ENCODE data around the gene TCL1A. TPM values are rescaled to one million over a fixed set of nuclear protein-coding genes. Genes with fewer than 3 reads are reported as not detected.
A peak's percentile ranks its signal among the peaks of the same experiment; 100 is the strongest.
"Not testable (repeated sequence)": the region's sequence is repeated elsewhere in the genome, so short reads cannot be mapped to it uniquely, and the experiment has no call there.

Gene TCL1A
- polyA plus RNA-seq, 3 donors = 0.61 to 1.3 (median 1.1) TPM

DNA sequence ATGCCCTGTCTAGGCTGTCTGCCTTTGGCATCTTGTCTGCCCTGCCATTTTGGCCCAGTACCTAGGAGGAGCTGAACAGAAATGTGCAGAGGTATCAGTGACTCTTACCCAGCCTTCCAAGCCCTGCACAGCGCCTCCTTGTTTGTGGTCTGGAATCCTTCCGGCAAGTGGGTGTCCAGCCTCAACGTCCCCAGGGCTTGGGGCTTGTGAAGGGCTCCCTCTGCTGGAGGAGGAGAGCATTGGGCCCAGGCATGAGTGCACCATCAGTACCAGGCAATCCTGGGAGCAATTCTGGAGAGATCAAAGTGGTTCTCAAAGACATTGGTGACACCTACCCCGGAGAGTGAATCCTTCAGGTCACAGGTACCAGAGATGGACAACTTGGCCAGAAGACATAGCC is 30.1 kb downstream of the TCL1A start:
- no peak for DNase-seq (ENCODE audit: extremely low read depth in 1 of 11, low read depth in 9 of 11, low spot score in 4 of 11)

DNA sequence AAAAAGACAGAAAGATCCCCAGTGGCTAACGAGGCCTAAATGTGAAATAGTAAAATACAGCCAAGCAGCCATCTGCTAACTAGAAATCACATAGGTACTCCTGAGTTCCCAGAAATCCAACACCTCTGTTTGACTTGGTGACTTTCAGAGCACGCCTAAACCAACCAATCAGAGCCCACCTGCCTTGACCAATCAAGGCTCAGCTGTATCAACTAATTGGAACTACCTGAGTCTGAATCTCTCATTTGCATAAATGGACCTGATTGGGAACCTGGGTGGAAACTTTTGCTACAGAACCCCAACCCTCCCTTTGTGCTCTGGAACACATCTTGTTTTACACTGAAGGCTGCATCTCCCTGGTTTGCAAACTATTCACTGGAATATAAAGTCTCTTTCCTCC is 32.8 kb downstream of the TCL1A start:
- DNase-seq (ENCODE audit: extremely low read depth in 1 of 11, low read depth in 9 of 11, low spot score in 4 of 11) = no peak

DNA sequence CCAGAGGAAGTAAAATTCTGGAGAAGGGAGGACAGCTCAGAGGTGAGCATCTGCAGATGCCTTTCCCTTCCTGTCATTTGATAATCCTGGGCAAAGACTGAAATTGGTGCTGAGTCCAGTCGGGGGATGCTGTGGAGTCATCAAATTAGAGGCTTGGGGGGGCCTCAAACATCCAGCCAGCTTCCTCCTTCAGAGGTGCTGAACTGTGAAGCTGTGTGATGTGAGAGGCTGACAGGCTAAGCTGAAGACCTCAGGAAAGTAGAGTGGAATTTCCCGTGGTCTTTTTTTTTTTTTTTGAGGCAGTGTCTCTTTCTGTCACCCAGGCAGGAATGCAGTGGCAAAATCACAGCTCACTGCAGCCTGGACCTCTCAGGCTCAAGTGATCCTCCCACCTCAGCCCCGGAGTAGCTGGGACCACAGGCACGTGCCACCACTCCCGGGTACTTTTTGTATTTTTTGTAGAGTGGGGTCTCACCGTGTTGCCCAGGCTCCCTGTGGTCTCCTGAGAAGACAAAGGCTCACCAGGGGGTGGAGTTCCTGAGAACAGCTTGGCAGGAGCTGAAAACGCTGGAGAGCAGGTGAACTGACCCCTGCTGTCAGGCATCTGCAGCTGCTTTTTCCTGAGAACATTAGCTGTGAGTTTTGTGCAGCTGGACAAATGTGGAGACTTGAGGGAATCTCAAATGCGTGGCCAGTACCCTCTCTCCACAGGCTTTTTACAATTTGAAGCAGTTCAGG is 33.8 kb downstream of the TCL1A start:
- peak in 1 of 11 donors; percentile 23 for DNase-seq (ENCODE audit: extremely low read depth in 1 of 11, low read depth in 9 of 11, low spot score in 4 of 11)

DNA sequence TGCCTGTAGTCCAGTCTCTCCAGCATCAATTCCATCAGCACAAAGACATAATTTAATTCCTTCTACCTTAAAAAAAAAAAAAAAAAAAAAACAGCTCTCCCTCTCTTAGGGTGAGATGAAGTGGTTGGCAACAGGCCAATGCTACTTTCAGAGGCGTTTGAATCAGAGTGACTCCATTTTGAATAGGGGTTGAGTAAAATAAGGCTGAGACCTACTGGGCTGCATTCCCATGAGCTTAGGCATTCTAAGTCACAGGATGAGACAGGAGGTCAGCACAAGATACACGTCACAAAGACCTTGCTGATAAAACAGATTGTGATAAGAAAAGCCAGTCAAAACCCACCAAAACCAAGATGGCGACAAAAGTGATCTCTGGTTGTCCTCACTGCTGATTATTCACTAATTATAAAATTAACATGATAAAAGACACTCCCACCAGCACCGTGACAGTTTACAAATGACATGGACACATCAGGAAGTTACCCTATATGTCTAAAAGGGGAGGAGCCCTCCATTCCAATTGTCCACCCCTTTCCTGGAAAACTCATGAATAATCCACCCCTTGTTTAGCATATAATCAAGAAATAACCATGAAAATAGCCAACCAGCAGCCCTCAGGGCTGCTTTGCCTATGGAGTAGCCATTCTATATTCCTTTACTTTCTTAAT is 34.6 kb downstream of the TCL1A start:
- DNase-seq (ENCODE audit: extremely low read depth in 1 of 11, low read depth in 9 of 11, low spot score in 4 of 11) = no peak

DNA sequence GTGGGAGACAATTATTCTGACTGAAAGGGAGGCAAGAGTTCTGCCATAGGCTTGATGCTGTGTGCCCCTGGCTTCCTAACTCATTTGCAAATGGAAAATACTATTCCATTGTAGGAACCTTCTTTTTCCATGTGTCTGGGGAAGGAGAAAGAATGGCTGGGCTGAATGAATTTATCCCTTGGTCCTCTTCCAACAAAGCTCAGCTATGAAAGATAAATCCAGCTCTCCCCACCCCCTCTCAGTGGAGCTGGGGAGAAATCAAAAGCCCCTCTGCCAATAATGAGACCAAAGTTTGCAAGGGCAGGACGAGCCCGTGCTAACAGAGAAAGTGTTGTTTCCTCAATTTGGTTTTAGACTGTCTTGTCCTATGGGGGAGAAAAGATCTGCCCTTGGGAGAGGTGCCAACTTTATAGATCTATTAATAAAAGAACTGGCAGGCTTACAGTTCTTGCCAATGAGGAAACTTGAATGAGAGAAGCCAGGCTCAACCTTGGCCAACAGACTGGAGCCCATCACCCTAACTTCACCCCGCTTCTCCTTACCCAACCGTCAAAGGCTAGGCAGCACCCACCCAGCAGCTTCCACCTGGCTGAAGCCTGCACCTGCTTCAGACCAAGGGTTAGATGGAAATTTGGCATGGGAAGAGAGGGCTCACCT is 36.6 kb downstream of the TCL1A start:
- DNase-seq (ENCODE audit: extremely low read depth in 1 of 11, low read depth in 9 of 11, low spot score in 4 of 11) = no peak

DNA sequence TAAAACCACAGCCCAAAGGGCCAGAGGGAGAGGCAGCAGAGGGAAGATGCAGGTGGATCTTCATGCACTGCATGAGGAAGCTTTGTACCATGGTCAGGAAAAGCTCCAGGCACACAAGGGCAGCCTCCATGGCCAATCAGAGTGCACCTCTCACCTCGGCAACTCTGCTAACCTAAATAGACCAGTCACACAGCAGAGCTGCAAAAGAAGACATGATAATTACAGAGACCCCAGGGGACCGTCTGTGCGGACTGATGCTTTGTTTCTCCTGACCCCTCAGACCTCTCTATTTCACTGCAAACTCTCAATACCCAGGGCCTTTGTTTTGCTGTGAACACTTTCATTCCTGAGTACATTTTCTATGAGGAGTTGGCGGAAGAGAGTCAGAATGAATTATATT is 38.4 kb downstream of the TCL1A start:
- no peak for DNase-seq (ENCODE audit: extremely low read depth in 1 of 11, low read depth in 9 of 11, low spot score in 4 of 11)

DNA sequence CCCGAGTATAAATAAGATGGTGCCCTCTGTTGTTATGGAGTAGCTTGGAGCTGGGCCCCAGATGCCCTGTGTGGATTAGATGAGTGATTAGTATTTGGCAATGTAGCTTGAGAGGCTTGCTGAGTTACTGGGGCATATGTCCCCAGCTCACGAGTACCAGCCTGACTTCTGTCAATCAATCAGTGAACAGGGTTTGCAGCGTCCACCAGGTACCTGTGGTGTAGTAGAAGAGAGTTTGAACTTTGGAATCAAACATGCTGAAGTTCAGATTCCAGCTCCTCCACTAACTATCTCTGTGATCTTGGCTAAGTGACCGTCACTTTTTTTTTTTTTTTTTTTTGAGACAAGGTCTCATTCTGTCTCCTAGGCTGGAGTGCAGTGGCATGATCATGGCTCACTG is 39.3 kb downstream of the TCL1A start:
- no peak for DNase-seq (ENCODE audit: extremely low read depth in 1 of 11, low read depth in 9 of 11, low spot score in 4 of 11)

DNA sequence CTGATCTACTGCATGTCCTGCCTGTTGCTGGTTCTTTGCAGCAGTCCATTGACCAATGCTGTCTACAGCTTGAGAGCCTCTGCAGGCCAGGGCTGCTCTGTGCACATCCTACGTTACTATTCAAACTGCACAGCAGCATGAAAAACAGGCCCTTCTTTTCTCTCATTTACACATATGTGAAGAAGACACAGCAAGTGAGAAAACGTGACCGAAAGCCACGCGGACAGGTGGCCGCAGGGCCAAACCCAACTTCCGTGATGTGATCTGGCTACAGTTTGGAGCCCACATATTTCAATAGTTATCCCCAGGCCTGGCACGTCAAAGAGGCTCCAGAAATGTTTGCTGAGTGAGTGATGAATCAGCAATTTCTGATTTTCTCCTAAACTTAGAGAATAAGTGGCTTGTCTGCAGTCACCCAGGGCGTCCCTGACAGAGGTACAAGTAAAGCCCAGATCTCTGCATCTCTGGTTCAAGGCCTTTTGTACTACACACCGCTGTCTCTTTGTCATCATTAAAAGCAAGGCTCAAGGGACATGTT is 45.6 kb downstream of the TCL1A start:
- no peak for DNase-seq (ENCODE audit: extremely low read depth in 1 of 11, low read depth in 9 of 11, low spot score in 4 of 11)

DNA sequence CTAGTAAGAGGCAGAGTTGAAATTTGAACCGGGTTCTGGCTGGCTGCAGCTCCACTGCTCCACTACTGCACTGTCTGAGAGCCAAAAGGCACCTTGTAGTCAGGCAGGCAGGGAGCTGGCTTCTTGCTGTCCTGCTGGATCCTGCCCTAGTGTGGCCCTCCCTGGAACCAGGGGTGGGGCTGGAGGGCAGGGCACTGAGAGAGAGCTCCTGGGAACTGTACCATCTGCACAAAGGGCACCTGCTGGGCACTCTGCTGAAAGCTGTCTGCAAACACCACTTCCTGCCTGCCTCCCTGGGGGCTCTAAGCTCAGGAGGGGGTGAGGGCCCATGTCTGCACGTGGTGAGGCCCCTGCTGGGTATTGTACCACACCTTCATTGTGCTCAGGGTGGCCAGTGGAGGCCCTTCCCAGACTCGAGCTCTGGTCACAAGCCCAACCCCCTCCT is 46.7 kb downstream of the TCL1A start:
- no peak for DNase-seq (ENCODE audit: extremely low read depth in 1 of 11, low read depth in 9 of 11, low spot score in 4 of 11)

DNA sequence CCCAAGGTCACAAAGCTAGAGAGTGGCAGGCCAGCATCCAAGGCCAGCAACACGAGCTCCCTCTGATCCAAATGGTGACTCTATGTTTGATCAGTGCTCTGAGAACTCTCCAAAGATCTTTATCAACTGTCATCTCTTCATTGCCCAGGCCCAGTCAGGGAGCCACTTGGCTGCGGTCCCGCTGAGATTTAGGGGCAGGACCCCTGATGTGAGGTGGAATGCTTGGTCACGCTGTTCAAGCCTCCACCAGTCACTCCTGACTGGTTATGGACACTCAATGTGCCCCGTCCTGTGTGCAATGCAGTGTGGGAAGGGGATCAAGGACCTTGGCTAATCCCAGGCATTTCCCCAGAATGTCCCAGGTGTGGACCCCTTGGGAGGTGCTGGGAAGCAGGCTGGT is 47.5 kb downstream of the TCL1A start:
- no peak for DNase-seq (ENCODE audit: extremely low read depth in 1 of 11, low read depth in 9 of 11, low spot score in 4 of 11)

DNA sequence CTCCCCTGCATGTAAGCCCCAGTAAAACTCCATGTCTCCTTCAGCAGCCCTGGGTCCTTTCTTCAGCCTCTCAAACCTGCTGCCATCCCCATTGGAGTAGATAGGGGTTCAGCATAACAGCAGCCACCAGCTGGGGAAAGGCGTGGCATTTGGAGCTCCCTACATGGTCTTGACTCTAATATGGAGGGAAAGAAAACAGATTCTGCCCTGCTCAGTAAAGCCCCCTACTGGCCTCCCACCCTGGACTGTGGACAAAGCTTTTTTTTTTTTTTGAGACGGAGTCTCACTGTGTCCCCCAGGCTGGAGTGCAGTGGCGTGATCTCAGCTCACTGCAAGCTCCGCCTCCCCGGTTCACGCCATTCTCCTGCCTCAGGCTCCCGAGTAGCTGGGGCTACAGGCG is 48.4 kb downstream of the TCL1A start:
- DNase-seq (ENCODE audit: extremely low read depth in 1 of 11, low read depth in 9 of 11, low spot score in 4 of 11) = not testable (repeated sequence)

DNA sequence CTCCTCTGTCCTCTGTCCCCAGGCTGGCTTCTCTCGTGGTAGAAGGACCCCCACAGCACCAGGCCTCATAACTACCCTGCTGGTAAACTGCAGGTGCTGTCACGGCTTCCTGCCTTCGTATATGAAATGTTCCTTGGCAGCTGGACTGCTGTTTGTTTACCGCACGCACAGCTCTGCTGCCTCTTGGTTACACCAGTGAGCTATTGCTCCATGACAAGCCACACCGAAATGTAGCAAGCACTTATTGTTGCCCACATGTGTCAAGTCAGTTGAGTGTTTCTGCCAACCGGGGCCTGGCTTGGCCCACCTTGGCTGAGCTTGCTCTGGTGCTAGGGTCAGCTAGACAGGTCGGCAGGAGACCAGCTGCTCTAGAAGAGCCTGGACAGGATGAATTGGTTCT is 49.4 kb downstream of the TCL1A start:
- no peak for DNase-seq (ENCODE audit: extremely low read depth in 1 of 11, low read depth in 9 of 11, low spot score in 4 of 11)

DNA sequence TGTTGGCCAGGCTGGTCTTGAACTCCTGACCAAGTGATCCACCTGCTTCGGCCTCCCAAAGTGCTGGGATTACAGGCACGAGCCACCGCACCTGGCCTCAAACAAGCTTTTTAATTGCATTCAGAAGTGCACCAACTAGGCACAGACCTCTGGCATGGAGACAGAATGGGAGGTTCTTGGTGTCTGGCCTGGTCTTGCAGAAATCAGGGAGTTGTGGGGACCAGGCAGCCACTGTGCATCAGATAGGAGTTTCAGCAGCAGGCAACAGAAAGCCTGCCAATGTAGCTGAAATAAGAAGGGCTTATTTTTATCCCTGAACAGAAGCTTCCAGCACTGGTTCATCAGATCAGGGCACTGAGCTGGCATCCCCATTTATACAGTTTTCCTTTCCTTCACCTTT is 49.9 kb downstream of the TCL1A start:
- DNase-seq (ENCODE audit: extremely low read depth in 1 of 11, low read depth in 9 of 11, low spot score in 4 of 11) = no peak

DNA sequence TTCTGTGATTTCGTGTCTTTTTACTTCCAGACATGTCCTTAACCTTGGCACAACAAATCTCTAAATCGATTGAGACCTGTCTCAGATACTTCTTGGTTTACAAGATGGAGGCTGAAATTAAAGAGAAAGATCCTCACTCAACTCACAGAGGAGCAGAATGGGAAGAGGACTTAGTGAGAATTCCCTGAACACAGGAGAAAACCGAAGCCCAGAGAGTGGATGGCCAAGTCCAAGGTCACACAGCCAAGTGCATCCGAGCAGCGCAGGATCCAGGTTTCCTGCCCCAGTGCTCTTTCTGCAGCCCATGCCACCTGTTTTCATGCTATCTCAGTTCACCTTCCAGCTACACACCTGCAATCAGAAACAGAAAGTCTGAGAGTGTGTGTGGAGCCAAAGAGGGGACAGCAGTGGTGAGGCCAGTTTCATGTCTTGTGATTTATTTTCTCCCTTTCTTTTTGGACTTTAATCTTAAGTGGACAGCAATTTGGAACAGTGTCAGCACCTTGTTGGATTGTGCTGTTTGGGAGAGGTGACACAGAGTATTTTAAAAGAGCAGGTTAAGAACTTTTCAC is 50.6 kb downstream of the TCL1A start:
- DNase-seq (ENCODE audit: extremely low read depth in 1 of 11, low read depth in 9 of 11, low spot score in 4 of 11) = no peak

DNA sequence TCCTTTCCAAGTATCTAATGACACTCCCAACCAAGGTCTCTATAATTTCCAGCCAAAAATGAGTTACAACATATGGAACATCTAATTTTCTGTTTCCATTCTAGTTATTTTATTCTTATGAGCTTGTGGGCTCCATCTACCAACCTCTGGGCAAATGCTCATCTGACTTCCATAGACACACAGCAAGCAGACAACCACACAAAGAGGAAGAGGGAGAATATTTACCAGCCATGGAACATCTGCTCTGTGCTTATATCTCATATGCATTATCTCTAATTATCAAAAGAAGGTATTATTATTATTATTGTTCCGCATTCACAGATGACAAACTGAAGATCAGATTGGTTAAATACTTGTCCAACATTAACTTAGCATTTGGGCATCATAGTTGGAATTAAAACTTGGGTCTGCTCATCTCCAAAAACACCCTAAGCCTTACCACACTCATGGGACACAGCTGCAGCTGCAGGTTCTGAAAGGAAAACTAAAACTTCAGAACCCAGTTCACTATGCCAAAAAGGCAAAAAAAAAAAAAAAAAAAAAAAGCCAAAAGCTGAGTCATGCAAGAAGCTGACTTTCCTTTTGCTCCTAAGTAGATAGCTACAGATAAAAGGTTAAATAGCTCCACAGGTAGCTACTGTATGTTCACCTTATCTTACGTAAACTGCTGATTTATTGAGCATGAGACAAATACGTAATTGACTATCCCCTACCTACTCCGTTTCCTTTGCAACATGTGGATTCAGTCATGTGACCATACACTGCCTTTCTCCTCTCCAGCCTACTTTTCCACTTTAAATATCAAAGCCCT is 51.3 kb downstream of the TCL1A start:
- DNase-seq (ENCODE audit: extremely low read depth in 1 of 11, low read depth in 9 of 11, low spot score in 4 of 11) = no peak

DNA sequence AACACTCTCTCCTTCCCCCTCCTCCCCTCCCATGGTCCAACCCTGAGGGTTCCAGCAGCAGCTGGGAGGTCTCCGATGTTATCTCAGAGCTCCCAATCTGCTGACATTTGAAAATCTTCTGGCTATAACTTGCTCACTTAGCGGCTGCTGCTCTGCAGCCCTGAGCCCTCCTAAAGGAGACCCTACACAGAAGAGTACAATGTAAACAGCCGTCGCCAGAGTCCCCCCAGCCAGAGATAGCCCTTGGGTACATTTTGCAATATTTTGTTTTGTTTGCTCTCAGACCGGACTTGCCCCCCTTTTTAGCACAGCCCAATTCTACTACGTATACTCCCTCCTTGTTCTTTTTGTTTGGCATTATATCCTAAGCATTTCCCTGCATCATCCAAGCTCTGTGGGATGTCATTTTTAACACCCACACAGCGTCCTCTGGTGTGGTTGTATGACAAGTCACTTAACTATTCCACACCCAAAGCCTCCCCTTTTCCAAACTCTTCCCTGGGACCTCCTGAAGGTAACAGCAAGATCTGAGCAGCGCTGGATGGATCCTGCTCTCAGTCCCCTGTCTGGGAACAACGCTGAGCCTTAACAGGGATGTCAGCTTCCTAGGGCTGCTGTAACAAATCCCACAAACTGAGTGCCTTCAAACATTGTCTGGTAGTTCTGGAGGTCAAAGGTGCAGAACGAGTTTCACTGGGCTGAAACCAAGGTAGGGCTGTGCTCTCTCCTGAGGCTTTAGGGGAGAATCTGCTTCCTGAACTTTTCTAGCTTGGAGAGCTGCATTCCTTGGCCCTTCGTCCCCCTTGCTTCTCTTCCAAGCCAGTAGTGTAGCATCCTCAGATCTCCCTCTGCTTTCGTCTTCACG is 53.0 kb downstream of the TCL1A start:
- no peak for DNase-seq (ENCODE audit: extremely low read depth in 1 of 11, low read depth in 9 of 11, low spot score in 4 of 11)

DNA sequence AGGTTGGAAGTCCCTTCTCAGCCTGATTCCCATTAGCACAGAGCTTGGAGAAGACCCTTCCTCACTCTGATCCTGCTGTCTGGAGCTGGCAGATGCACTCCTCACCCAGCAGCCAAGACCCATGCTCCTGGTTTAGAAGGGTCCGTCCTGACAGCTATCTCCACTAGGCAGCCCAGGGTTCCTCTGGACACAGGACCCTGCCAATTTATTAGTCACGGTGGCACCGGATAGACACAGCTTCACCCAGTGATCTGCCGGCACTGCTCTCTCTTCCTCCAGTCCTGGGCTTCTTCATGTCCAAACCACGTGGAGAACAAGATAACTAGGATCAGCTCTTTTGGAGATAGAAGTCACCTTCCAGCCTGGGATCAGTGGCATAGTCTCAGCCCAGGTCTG is 53.9 kb downstream of the TCL1A start:
- DNase-seq (ENCODE audit: extremely low read depth in 1 of 11, low read depth in 9 of 11, low spot score in 4 of 11) = no peak

Data from renal cortex interstitium (tissue), 11 donors.